Stimulated activated CD4-positive, alpha-beta T cell treated with anti-CD3 and anti-CD28 coated beads, Interleukin-1b, Interleukin-23, amount 100 ng/mL, for 4 hours (primary cell): ENCODE results near the gene IYD.

ENCODE experiments used
- DNase-seq, 2 donors: peaks; one replicate each; pipeline ENCODE4 v3.0.0-alpha.2; 2020; ENCODE audit warnings: low read depth in 2 of 2

Gene IYD

GRCh38 chr6:150394899-150395295 is 26.1 kb downstream of the IYD start:
- no peak for DNase-seq

- no peak for DNase-seq
Observed at GRCh38 chr6:150395388-150396009, 26.7 kb downstream of the IYD start.

DNA sequence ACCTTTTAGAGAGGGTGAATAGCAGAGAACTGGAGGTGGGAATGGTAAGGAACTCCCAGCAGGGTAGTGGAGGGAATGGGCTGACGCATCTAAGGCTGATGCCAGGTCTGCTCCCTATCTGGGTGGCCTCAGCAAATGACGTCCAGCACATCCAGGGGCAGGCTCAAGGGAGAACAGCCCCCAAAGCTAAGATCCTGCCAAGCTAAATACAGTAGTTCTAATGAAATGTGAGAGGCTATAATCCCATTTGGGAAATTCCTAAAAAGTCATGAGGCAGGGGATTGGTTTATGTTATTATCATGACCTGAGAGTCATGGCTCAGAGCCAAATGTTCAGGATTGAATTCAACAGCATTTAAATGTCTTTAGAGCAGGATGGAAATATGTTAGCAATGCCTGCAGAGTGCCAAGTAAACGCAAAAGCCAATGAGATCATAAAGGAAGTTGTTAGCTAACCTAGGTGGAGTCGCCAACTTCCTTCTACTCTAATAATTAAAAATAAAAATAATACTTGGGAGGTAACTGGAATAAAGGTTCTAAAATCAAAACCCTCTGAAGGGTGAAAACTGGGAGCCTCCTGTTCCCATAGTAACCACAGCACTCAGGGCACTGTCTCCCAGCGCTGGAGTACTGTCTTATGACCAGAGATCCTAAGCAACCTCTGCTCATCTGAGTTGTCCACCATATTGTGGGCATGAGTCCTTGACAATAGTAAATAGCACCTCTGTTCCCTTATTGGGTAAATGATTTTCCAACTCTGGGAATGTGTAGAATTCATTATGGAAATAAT is 34.8 kb downstream of the IYD start:
- DNase-seq, result no peak

DNA sequence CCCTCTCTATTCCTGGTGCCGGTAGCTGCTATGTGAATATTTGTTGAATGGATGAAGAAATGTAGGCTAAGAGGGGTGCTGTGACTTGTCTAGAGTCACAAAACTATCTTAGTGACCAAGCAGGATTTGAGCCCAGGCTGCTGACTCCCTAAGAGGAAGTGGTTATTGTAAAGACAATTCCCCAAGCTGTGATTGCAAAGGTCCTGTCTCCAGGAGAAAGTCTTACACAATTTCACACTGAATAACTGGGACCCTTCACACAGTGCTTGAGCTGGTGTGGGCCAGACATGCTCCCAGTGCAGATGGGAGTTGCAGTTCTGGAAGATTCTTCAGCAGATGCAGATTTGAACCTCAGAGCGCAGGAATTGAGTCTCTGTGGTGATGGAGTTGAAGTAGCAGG is 38.1 kb downstream of the IYD start:
- no peak for DNase-seq

DNA sequence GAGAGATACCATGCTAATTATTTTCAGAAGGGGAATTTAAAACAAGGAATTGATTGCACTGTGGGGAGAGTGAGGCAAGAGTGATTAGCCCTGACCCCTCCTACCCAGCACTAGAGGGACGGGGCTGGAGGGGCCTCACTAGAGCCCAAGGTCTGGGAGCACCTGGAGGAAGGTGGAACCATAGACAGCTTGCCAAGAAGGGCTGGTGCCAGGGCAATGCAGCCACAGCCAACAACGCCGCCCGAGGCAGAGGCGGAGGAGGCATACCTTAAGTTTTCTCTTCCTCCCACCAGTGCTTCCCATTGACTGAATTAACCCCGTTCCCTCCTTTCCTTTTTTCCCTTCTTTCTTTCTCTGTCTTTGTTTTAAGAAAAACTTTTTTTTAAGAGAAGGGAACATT is 40.0 kb downstream of the IYD start:
- no peak for DNase-seq

GRCh38 chr6:150409576-150410066 is 40.8 kb downstream of the IYD start:
- DNase-seq, result no peak

GRCh38 chr6:150410399-150410798 is 41.6 kb downstream of the IYD start:
- DNase-seq, result no peak

DNA sequence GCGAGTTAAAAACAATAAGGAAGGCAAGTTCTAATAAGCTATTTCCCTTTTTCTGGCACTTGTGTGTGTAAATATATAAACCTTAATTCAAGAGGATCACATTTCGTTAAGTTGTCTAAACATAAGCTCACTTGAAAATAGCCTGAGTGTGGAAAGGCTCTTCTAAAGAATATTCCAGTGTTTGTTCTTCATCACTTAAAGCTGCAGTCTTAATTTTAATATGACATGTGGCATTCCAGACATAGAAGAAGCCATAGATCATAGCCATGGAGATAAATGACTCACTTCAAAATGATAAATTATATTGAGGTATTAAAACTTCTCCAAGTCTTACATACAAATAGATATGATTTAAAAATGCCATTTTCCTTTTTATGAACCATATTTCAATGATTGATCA is 42.1 kb downstream of the IYD start:
- DNase-seq, result no peak

DNA sequence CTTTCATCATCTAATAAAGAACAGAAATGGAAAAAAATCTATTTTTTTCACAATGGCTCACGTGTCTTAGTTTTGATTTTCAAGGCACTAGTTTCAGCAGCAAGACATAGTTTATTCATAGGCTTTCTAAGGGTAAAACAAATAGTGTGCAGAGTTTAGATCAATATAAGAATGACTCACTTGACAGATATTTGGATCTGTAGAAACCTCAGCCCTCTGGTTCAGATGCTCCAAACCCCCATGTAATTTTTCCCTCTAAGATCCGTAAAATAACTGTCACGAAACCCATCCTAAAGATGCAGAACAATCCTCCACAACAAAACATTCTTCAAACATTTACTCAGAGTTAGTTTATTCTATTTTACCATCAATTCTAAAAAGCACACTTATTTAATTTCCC is 43.4 kb downstream of the IYD start:
- no peak for DNase-seq

DNA sequence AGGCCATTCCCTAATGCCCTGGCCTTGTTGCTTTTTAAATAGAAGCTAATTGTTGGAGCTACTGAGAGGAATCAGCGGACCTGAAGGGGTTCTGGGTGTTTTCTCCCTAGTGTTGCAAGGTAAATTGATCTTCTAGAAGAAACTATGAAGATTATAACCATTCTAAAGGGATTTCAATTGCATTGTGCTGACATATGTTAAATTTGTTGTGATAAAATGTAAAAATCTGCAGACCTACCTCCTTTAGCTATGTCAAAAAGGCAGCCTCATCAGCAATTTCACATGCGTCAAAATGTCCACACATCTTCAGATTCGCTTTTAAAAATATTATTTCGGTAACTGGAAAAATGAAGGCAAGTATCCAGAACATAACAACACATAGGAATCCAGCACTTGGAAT is 44.4 kb downstream of the IYD start:
- no peak for DNase-seq

DNA sequence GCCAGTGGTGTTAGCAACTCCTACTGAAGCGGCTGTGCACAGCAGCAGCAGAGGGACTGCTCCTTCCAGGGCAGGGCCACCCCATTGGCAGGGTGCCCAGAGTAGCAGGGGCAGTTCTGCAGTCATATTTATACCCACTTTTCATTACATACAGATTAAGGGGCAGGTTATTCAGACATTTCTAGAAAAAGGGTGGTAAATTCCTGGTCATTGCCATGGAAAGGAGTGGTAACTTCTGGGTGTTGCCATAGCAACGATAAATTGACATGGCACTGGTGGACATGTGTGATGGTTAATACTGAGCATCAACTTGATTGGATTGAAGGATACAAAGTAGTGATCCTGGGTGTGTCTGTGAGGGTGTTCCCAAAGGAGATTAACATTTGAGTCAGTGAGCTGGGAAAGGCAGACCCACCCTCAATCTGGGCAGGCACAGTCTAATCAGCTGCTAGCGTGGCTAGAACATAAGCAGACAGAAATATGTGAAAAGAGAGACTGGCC is 45.0 kb downstream of the IYD start:
- DNase-seq, result no peak

DNA sequence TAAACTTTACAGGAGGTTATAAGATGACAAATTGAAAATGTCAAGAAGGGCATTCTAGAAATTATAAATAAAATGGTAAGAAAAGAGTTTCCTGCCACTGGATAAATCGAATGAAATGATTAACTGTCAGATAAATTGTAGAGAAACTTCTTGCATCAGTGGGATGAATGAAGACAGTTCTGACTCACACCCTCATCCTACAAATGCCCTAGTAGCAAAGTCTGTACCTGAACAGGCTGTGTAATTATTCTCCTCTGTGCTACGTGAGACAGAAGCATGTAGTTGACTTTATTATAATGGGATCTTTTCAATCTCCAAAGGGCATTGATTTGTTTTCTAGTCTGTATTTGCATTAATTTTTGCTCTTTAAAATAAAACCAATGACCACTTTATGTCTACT is 47.3 kb downstream of the IYD start:
- DNase-seq, result no peak

GRCh38 chr6:150417250-150417649 is 48.4 kb downstream of the IYD start:
- DNase-seq, result no peak

- DNase-seq, result peak in 1 of 2 donors; percentile 17
Observed at GRCh38 chr6:150417899-150418826, 49.4 kb downstream of the IYD start.

DNA sequence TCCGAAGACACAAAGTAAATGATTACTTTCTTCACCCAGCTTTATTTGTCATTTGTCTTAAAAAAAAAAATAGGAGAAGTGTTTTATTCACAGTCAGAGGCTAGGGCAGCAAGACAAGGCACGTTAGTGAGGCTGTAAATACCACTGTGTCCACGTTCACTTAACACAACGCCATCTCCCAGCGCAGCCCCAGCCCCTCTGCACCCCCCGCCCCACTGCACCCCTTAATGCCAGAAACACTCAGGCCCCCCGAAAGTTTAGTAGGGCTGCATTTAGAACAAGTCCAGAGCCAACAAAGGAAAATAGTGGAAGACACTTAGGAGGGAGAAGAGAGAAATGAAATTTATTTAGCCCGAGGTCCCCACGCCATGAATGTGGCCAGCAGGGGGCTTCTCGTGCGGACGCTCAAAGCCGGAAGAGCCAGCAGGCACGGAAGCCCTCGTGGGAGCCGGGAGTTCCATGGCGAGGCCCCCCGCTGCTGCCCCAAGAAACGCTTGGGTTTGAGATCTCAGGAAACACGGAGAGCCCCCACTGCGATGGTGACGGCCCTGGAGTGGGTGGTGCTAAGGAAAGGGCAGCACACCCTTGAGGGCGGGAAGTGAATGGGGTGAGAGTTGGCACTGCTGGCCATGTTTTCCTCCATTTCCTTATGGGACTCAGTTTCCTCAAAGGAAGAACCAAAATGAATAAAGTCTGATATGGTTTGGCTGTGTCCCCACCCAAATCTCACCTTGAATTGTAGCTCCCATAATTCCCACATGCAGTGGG is 50.2 kb downstream of the IYD start:
- DNase-seq, result peak; percentile 38 to 41

DNA sequence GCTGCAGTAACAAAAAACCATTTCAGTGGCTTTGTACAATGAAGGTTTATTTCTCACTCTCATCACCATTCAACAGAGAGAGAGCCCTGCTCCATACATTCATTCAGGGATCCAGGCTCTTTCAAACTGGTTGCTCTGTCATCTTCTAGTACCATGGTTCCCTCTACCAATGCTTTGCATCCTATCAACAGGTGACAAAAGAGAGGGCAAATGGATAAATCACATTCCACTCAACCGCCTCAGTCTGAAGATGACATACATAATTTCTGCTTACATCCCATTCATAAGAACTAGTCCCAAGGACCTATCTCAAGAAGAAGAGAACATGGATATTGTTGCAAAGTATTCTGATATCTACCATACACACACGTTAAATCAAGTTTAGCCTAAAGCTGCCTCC is 51.6 kb downstream of the IYD start:
- DNase-seq, result no peak

GRCh38 chr6:150420926-150421325 is 52.1 kb downstream of the IYD start:
- DNase-seq, result no peak

GRCh38 chr6:150425508-150425907 is 56.7 kb downstream of the IYD start:
- no peak for DNase-seq

DNA sequence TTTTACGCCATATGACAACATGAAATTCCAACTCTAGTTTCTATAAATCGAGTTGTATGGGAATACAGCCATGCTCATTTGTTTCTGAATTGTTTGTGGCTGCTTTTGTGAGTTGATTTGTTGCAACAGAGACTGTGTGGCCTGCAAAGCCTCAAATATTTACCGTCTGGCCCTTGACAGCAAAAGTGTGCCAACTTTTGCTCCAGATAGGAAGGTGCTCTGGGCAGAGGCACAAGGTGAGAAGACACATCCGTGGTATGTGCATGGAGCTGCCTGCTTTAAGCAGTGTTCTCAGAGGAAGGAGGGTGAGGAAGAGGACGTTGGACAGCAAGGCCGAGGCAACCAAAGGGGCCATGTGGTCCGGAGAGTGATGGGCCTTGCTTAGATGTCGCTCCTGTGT is 57.4 kb downstream of the IYD start:
- DNase-seq, result no peak

DNA sequence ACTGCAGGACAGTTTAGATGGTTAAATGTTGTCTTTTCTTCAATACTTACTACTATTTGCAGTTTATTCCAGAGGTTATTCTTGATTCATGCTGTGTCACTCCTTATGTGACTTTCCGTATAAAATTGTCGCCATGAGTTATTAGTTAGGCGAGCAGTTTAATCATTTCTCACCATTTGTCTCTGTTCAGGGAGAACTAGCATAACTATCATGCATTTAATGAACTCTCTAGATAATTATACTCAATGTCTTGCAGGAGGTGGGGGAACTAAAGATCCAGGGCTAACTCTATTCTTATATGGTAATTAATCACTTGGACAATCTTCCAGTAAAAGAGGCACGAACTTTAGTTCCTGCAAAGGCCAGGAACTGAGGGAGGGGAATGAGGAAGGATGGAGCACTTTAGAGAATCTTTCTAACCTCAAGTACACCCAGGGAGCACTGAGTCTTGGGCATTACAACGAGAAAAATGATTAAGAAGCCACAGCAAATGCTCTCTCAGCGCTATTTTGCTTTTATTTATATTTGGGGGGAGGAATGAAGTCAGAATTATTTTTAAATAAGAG is 58.3 kb downstream of the IYD start:
- DNase-seq, result no peak

GRCh38 chr6:150427843-150428242 is 59.0 kb downstream of the IYD start:
- no peak for DNase-seq
